Left lung (tissue), 10 donors: ENCODE data around the gene PTGES2. TPM values are rescaled to one million over a fixed set of nuclear protein-coding genes. Genes with fewer than 3 reads are reported as not detected.

Source experiments
- ATAC-seq: fragments of 200-7000 bp; cut with Tn5 transposase; one replicate; pipeline ENCODE4 v1.9.1; 2020; ENCODE audit warnings: moderate library complexity
- DNase-seq, 4 donors: peaks; one replicate each; pipeline ENCODE4 v3.0.0-alpha.2; 2013 to 2020
- H3K27ac ChIP-seq, 2 donors: fragments of 200-600 bp; sonication (generic) in 1 of 2; one replicate each; pipeline versions ENCODE4 v1.5.0 to v1.8.0; 2020 to 2021
- H3K27me3 ChIP-seq, 2 donors: fragments of 200-600 bp; sonication (generic) in 1 of 2; one replicate each; pipeline versions ENCODE4 v1.5.0 to v1.8.0; 2020 to 2021
- H3K36me3 ChIP-seq, 2 donors: fragments of 200-600 bp; sonication (generic) in 1 of 2; one replicate each; pipeline versions ENCODE4 v1.5.0 to v1.8.0; 2020 to 2021
- H3K4me1 ChIP-seq, 2 donors: fragments of 200-600 bp; one replicate each; pipeline ENCODE4 v1.8.0; 2021
- H3K4me3 ChIP-seq, 2 donors: fragments of 200-600 bp; sonication (generic) in 1 of 2; one replicate each; pipeline versions ENCODE4 v1.5.0 to v1.8.0; 2020 to 2021; ENCODE audit warnings: mild to moderate bottlenecking in 1 of 2
- H3K9me3 ChIP-seq, 2 donors: fragments of 200-600 bp; sonication (generic) in 1 of 2; one replicate each; pipeline versions ENCODE4 v1.5.0 to v1.8.0; 2020 to 2021
- intact Hi-C, 2 donors: fragments of 100-400 bp; cut with DNase I; formaldehyde crosslinking; loops; one replicate each; pipeline versions ENCODE4 v1.11.2 to v1.14.2; 2022
- polyA plus RNA-seq, 6 donors: library from polyadenylated mRNA; unstranded; fragments of 120-200 nt; gene quantifications; one replicate each; pipeline ENCODE4 v1.2.1, GENCODE V29; 2013; ENCODE audit not compliant: insufficient read length in 6 of 6
- total RNA-seq, 2 donors: library from RNA; stranded (reverse); fragmentation: NEBNext Ultra II Directional; extraction: Animal tissue kit (Norgen Biotek cat#: 25700); gene quantifications; one replicate each; pipeline ENCODE4 v1.2.1, GENCODE V29; 2021
- TF ChIP-seq, protein P1 (sequence below), 2 donors: fragments of 200-600 bp; sonication (generic) in 1 of 2; IDR thresholded peaks; one replicate each; pipeline versions ENCODE4 v1.5.0 to v1.8.0; 2021; ENCODE audit warnings: antibody characterized with exemption in 2 of 2
- donor health status: DM: no; HTN: yes; CAD: no.
- donor health status: DM: no; HTN: no; CAD: no.

Gene PTGES2
- total and polyA plus RNA-seq, 8 donors, result 25.8 to 56.9 (median 37.3) TPM

DNA sequence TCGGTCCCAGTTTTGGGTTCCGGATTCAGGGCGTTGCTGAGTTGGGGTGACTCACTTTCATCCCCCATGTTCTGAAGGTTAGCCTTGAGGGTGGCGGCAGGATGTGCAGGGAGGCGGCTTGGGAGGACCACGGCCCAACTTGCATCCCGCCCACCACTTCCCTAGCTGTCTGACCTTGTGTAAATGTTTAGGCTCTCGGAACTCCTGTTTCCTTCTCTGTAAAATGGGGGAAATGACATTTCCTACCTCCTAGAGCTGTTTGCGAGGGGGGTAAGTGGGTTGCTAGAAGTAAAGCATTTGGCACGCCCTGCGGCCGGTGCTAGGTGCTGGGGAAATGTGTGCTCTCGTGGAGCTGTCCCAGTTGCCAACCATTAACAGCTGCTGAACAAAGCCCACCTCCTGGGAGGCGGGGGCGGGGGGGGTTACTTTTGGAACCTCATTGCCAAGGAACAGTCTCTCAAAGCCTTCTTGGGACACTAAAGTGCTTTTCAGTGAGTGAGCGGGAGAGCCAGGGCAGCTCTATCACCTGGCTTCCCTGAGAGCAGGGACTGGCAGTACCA is 27.5 kb downstream of the PTGES2 start:
- TF ChIP-seq, protein P1, sequence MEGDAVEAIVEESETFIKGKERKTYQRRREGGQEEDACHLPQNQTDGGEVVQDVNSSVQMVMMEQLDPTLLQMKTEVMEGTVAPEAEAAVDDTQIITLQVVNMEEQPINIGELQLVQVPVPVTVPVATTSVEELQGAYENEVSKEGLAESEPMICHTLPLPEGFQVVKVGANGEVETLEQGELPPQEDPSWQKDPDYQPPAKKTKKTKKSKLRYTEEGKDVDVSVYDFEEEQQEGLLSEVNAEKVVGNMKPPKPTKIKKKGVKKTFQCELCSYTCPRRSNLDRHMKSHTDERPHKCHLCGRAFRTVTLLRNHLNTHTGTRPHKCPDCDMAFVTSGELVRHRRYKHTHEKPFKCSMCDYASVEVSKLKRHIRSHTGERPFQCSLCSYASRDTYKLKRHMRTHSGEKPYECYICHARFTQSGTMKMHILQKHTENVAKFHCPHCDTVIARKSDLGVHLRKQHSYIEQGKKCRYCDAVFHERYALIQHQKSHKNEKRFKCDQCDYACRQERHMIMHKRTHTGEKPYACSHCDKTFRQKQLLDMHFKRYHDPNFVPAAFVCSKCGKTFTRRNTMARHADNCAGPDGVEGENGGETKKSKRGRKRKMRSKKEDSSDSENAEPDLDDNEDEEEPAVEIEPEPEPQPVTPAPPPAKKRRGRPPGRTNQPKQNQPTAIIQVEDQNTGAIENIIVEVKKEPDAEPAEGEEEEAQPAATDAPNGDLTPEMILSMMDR (IDR thresholded peaks at IDR 0.05), result no peak
- ATAC-seq, result peak; percentile 3
- Histone ChIP-seq H3K27me3 (no peaks in the 10 kb centered on the region), H3K4me1 (peaks cover 41 to 91% of the 10 kb centered on the region in 2 donors), H3K4me3 (peak overlapping the region; percentile 30 to 59), H3K36me3 (peaks cover 0 to 48% of the 10 kb centered on the region in 2 donors), H3K27ac (peak overlapping the region; percentile 91 to 93), H3K9me3 (no peaks in the 10 kb centered on the region)
- intact Hi-C loops, result no loop called here
- peak in 2 of 4 donors; percentile 48 to 61 for DNase-seq

DNA sequence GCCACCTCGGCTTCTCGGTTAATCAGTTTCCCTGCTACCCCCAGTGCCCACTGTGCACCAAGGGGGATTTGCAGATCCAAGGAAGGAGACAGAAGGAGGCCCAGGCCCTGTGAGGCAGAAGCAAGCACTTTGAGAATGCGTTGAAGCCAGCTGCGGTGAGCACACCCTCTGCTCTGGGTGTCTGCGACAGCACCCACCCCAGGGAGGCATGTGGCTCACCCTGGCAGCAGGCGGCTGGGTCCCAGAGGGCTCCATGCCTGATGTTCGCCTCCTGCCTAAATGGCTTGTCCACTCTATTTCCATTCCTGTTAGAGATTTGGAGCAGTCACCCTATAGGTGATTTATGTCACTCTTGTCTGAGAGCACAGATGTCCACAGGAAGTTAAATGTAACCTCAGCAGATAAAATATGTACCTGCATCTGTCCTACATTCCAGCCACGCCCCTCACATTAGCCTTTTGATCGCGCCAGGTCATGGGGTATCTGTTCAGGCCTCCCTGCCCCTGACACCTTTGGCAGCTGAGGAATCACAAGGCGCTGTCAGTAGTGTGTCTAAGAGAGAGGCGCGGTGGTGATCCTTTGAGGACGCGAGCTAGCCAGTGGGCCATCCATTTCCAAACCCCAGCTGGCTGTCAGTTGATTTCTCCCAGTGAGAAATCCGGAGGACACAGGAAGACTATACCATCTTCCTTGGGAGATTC is 28.1 kb downstream of the PTGES2 start:
- H3K27ac ChIP-seq, result peak overlapping the region; percentile 91 to 93
- intact Hi-C loops, result no loop called here

GRCh38 chr9:128098297-128099230 is 29.0 kb downstream of the PTGES2 start:
- intact Hi-C loops, result no loop called here
- Histone ChIP-seq H3K27me3 (no peaks in the 10 kb centered on the region), H3K4me1 (peaks cover 52 to 97% of the 10 kb centered on the region in 2 donors)

More for the DNA sequence above, 28.1 kb downstream of the PTGES2 start:
- peaks cover 0 to 42% of the 10 kb centered on the region in 2 donors for H3K36me3 ChIP-seq
- H3K4me1 ChIP-seq, result peaks cover 46 to 97% of the 10 kb centered on the region in 2 donors
- H3K4me3 ChIP-seq, result peak overlapping the region; percentile 30 to 59
- peak in 1 of 4 donors; percentile 70 for DNase-seq
- no peaks in the 10 kb centered on the region for H3K27me3 ChIP-seq
- peak; percentile 18 for ATAC-seq
- no peaks in the 10 kb centered on the region for H3K9me3 ChIP-seq
- TF ChIP-seq, protein P1 (IDR thresholded peaks at IDR 0.05), result no peak

DNA sequence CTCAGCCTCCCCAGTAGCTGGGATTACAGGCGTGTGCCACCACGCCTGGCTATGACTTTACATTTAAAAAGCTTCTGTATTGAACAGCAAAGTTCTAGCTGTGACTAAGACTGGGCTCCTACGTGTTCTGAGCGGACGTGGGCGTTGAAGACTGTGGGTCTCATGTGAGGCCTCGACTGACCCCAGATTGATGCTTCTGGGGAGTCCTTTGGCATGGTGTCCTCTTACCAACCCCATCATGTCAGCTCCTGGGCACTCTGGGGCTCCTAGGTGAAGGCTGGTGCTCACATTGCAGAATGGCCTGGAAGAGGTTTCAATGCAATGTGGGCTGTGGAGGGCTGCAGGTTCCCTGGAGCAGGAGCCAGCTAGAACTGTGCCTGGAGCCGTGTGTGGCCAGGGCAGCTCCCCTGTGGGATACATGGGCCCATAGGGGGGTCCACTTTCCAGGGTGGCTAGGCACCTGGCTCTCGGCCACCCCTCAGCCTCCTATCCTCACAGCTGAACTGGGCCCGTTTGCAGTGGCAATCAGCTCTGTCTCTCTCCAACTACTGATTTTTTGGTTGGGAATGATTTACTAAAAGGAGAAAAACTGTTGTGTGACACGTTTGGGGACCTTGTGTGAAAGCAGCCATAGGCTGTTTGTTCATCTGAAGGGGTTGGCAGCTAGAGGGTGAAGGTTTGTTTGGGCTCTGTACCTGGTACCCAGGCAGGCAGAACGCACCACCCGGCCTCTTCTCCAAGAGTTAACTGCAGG is 29.8 kb downstream of the PTGES2 start:
- H3K27ac ChIP-seq, result peak overlapping the region; percentile 91 to 93
- ATAC-seq, result no peak
- H3K27me3 ChIP-seq, result no peaks in the 10 kb centered on the region
- peak in 1 of 4 donors; percentile 70 for DNase-seq
- peaks cover 0 to 25% of the 10 kb centered on the region in 2 donors for H3K36me3 ChIP-seq
- TF ChIP-seq, protein P1 (IDR thresholded peaks at IDR 0.05), result no peak
- H3K9me3 ChIP-seq, result no peaks in the 10 kb centered on the region
- peak overlapping the region in 1 of 2 donors; percentile 59 for H3K4me3 ChIP-seq
- peaks cover 59 to 97% of the 10 kb centered on the region in 2 donors for H3K4me1 ChIP-seq
- intact Hi-C loops, result no loop called here

More at GRCh38 chr9:128098297-128099230, 29.0 kb downstream of the PTGES2 start:
- Histone ChIP-seq H3K4me3 (peak overlapping the region; percentile 30 to 59), H3K9me3 (no peaks in the 10 kb centered on the region), H3K36me3 (peaks cover 0 to 33% of the 10 kb centered on the region in 2 donors), H3K27ac (peak overlapping the region; percentile 91 to 93)
- DNase-seq (peak; percentile 76 to 96 (median 92)), ATAC-seq (peak; percentile 78)
- TF ChIP-seq, protein P1 (IDR thresholded peaks at IDR 0.05), result no peak
